Activated CD4-positive, alpha-beta T cell treated with anti-CD3 and anti-CD28 coated beads, Interleukin-2, amount 50 U/mL, for 24 hours (primary cell): Measurements from ENCODE around the gene ARHGEF3.

Experiments
- DNase-seq, 2 donors: peaks; one replicate each; pipeline ENCODE4 v3.0.0-alpha.2; 2020; ENCODE audit warnings: low read depth in 1 of 2, low spot score in 1 of 2

Gene ARHGEF3

GRCh38 chr3:56796202-56796601 lies 5.5 kb downstream of the ARHGEF3 start:
- no peak for DNase-seq

GRCh38 chr3:56795829-56796185 lies 5.9 kb downstream of the ARHGEF3 start:
- no peak for DNase-seq

- no peak for DNase-seq
Observed at GRCh38 chr3:56795097-56795828, 6.5 kb downstream of the ARHGEF3 start.

GRCh38 chr3:56792193-56792592 lies 9.6 kb downstream of the ARHGEF3 start:
- no peak for DNase-seq

- no peak for DNase-seq
Observed at GRCh38 chr3:56790016-56790821, 11.5 kb downstream of the ARHGEF3 start.

GRCh38 chr3:56789076-56789475 lies 12.7 kb downstream of the ARHGEF3 start:
- DNase-seq: no peak

- DNase-seq: no peak
Observed at GRCh38 chr3:56788521-56788920, 13.2 kb downstream of the ARHGEF3 start.

GRCh38 chr3:56787784-56788256 lies 13.9 kb downstream of the ARHGEF3 start:
- DNase-seq: no peak

GRCh38 chr3:56787258-56787775 lies 14.4 kb downstream of the ARHGEF3 start:
- DNase-seq: no peak

GRCh38 chr3:56785499-56785898 lies 16.2 kb downstream of the ARHGEF3 start:
- DNase-seq: no peak

GRCh38 chr3:56784448-56785001 lies 17.2 kb downstream of the ARHGEF3 start:
- no peak for DNase-seq

- no peak for DNase-seq
Observed at GRCh38 chr3:56783644-56784447, 17.9 kb downstream of the ARHGEF3 start.

- no peak for DNase-seq
Observed at GRCh38 chr3:56782906-56783305, 18.8 kb downstream of the ARHGEF3 start.

GRCh38 chr3:56782215-56782614 lies 19.5 kb downstream of the ARHGEF3 start:
- DNase-seq: no peak

GRCh38 chr3:56781762-56782161 lies 20.0 kb downstream of the ARHGEF3 start:
- DNase-seq: no peak

- DNase-seq: no peak
Observed at GRCh38 chr3:56780936-56781335, 20.8 kb downstream of the ARHGEF3 start.

- DNase-seq: no peak
Observed at GRCh38 chr3:56778893-56779292, 22.9 kb downstream of the ARHGEF3 start.

GRCh38 chr3:56776556-56776950 lies 25.2 kb downstream of the ARHGEF3 start:
- no peak for DNase-seq

GRCh38 chr3:56775838-56776555 lies 25.8 kb downstream of the ARHGEF3 start:
- no peak for DNase-seq

GRCh38 chr3:56775445-56775837 lies 26.3 kb downstream of the ARHGEF3 start:
- DNase-seq: no peak
